Neural progenitor cell (in vitro differentiated cells): ENCODE results near the gene NRCAM. TPM values are rescaled to one million over a fixed set of nuclear protein-coding genes. Genes with fewer than 3 reads are reported as not detected.
A peak's percentile ranks its signal among the peaks of the same experiment; 100 is the strongest.

Source experiments
- DNase-seq: peaks from one replicate; pipeline ENCODE4 v3.0.0-alpha.2; 2016; ENCODE audit warnings: low spot score
- H2AFZ ChIP-seq: fragments of 200-600 bp; sonication (generic); replicated peaks from 2 replicates; pipeline ENCODE4 v1.6.1; 2016; ENCODE audit warnings: antibody characterized with exemption
- H3F3A ChIP-seq: fragments of 200-600 bp; sonication (generic); 2 replicates; pipeline ENCODE4 v1.6.1; 2016; ENCODE audit warnings: antibody characterized with exemption, low read depth
- H3K27ac ChIP-seq: fragments of 200-600 bp; sonication (generic); 2 replicates; pipeline ENCODE4 v1.5.1; 2016; ENCODE audit warnings: mild to moderate bottlenecking
- H3K27me3 ChIP-seq: fragments of 200-600 bp; sonication (generic); 2 replicates; pipeline ENCODE4 v1.6.1; 2016; ENCODE audit warnings: mild to moderate bottlenecking, moderate library complexity
- H3K36me3 ChIP-seq: fragments of 200-600 bp; sonication (generic); 2 replicates; pipeline ENCODE4 v1.5.1; 2016
- H3K4me1 ChIP-seq: fragments of 200-600 bp; sonication (generic); 2 replicates; pipeline ENCODE4 v1.6.1; 2016; ENCODE audit warnings: mixed run types
- H3K4me2 ChIP-seq: fragments of 200-600 bp; sonication (generic); 2 replicates; pipeline ENCODE4 v1.6.1; 2016
- H3K4me3 ChIP-seq: fragments of 200-600 bp; sonication (generic); 2 replicates; pipeline ENCODE4 v1.5.1; 2016
- H3K79me2 ChIP-seq: fragments of 200-600 bp; sonication (generic); 2 replicates; pipeline ENCODE4 v1.6.1; 2016; ENCODE audit warnings: low read depth
- H3K9ac ChIP-seq: fragments of 200-600 bp; sonication (generic); 2 replicates; pipeline ENCODE4 v1.6.1; 2016
- H3K9me3 ChIP-seq: fragments of 200-600 bp; sonication (generic); 2 replicates; pipeline ENCODE4 v1.5.1; 2016; ENCODE audit warnings: low read depth
- H4K20me1 ChIP-seq: fragments of 200-600 bp; sonication (generic); 2 replicates; pipeline ENCODE4 v1.6.1; 2016; ENCODE audit warnings: low read depth
- H3K27ac Mint-ChIP-seq: 3 replicates; pipeline ENCODE4 v1.8.0; 2021; ENCODE audit warnings: mixed read lengths
- H3K27me3 Mint-ChIP-seq: 2 replicates; pipeline ENCODE4 v1.8.0; 2022; ENCODE audit warnings: low read depth, mild to moderate bottlenecking, inconsistent platforms, moderate library complexity, mixed read lengths; ENCODE audit not compliant: insufficient read depth
- H3K36me3 Mint-ChIP-seq: 3 replicates; pipeline ENCODE4 v1.8.0; 2021; ENCODE audit warnings: mixed read lengths
- H3K4me1 Mint-ChIP-seq: 3 replicates; pipeline ENCODE4 v1.8.0; 2021; ENCODE audit warnings: mixed read lengths
- H3K4me3 Mint-ChIP-seq: 3 replicates; pipeline ENCODE4 v1.8.0; 2021; ENCODE audit warnings: mild to moderate bottlenecking, moderate library complexity, mixed read lengths
- H3K9me3 Mint-ChIP-seq: 3 replicates; pipeline ENCODE4 v1.8.0; 2020; ENCODE audit warnings: mixed read lengths
- EZH2 ChIP-seq: fragments of 200-600 bp; sonication (generic); IDR thresholded peaks from 2 replicates; pipeline ENCODE4 v1.6.1; 2017; ENCODE audit warnings: antibody characterized with exemption, mild to moderate bottlenecking, moderate library complexity
- EZH2phosphoT487 ChIP-seq: fragments of 200-600 bp; sonication (generic); IDR thresholded peaks from 2 replicates; pipeline ENCODE4 v1.6.1; 2017; ENCODE audit warnings: antibody characterized with exemption
- total RNA-seq: library from RNA; depleted of rRNA; stranded (reverse); fragments of >200 nt; gene quantifications from 2 replicates; pipeline ENCODE4 v1.2.3, GENCODE V29; 2015; ENCODE audit warnings: low replicate concordance
- TF ChIP-seq, protein P1 (sequence below): fragments of 200-600 bp; sonication (generic); IDR thresholded peaks from 2 replicates; pipeline ENCODE4 v1.5.1; 2017; ENCODE audit warnings: antibody characterized with exemption, mild to moderate bottlenecking

The NRCAM gene
- total RNA-seq, 1 donor from 2014 or later, result 104 TPM

DNA sequence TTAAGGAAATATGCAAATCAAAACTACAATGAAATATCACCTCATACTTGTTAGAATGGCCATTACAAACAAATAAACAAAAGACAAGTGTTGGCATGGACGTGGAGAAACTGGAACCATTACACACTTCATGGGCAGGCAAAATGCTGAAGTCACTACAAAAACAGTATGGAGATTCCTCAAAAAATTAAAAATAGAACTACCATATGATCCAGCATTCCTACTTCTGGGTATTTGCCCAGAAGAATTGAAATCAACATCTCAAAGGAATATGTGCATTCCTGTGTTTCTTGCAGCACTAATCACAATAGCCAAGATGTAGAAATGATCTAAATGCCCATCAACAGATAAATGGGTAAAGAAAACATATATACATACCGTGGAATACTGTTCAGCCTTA lies 83.6 kb downstream of the NRCAM start:
- H3K4me3 ChIP-seq, result no peak overlapping the region
- peaks cover 8% of the 10 kb centered on the region for H3K4me1 Mint-ChIP-seq
- no peak for TF ChIP-seq EZH2phosphoT487
- TF ChIP-seq, protein P1, sequence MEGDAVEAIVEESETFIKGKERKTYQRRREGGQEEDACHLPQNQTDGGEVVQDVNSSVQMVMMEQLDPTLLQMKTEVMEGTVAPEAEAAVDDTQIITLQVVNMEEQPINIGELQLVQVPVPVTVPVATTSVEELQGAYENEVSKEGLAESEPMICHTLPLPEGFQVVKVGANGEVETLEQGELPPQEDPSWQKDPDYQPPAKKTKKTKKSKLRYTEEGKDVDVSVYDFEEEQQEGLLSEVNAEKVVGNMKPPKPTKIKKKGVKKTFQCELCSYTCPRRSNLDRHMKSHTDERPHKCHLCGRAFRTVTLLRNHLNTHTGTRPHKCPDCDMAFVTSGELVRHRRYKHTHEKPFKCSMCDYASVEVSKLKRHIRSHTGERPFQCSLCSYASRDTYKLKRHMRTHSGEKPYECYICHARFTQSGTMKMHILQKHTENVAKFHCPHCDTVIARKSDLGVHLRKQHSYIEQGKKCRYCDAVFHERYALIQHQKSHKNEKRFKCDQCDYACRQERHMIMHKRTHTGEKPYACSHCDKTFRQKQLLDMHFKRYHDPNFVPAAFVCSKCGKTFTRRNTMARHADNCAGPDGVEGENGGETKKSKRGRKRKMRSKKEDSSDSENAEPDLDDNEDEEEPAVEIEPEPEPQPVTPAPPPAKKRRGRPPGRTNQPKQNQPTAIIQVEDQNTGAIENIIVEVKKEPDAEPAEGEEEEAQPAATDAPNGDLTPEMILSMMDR, result no peak
- no peak for TF ChIP-seq EZH2
- no peaks in the 10 kb centered on the region for H3F3A ChIP-seq
- no peak overlapping the region for H3K27ac Mint-ChIP-seq
- no peak overlapping the region for H3K27ac ChIP-seq
- no peaks in the 10 kb centered on the region for H3K79me2 ChIP-seq
- no peaks in the 10 kb centered on the region for H3K9me3 ChIP-seq
- H4K20me1 ChIP-seq, result no peaks in the 10 kb centered on the region
- DNase-seq, result no peak
- H3K4me2 ChIP-seq, result no peak overlapping the region
- peaks cover 1% of the 10 kb centered on the region for H3K36me3 Mint-ChIP-seq
- H3K27me3 ChIP-seq, result no peaks in the 10 kb centered on the region
- no peak overlapping the region for H3K4me3 Mint-ChIP-seq
- H3K27me3 Mint-ChIP-seq, result no peaks in the 10 kb centered on the region
- no peaks in the 10 kb centered on the region for H3K4me1 ChIP-seq
- no peak overlapping the region for H3K9ac ChIP-seq
- no peaks in the 10 kb centered on the region for H3K36me3 ChIP-seq
- peaks cover 7% of the 10 kb centered on the region for H3K9me3 Mint-ChIP-seq
- H2AFZ ChIP-seq, result no peak overlapping the region

DNA sequence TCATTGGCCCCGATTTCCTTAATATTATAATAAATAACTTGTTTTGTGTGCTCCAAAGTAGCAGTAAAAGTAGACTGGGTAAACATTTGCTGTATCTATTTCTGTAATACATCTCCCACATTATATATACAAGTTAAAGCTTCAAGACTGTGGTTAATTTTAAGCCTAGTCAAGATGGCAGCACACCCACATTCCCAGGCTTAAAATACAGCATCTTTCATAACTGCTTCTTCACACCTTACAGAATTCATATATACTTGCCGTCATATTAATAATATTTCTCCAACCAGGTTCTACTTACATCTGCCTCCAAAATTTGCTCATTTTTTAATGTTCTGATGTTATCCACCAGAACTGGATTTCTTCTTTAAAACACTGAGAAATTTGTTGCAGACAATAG lies 85.6 kb downstream of the NRCAM start:
- DNase-seq, result no peak
- Histone ChIP-seq H3K27ac (no peak overlapping the region), H4K20me1 (no peaks in the 10 kb centered on the region), H3K9me3 (no peaks in the 10 kb centered on the region), H2AFZ (no peak overlapping the region), H3K4me1 (no peaks in the 10 kb centered on the region), H3K79me2 (no peaks in the 10 kb centered on the region), H3K36me3 (no peaks in the 10 kb centered on the region), H3K27me3 (no peaks in the 10 kb centered on the region), H3K4me3 (no peak overlapping the region), H3F3A (no peaks in the 10 kb centered on the region), H3K4me2 (no peak overlapping the region), H3K9ac (no peak overlapping the region)
- Mint-ChIP-seq H3K4me3 (no peak overlapping the region), H3K27ac (no peak overlapping the region), H3K27me3 (no peaks in the 10 kb centered on the region), H3K36me3 (peaks cover 1% of the 10 kb centered on the region), H3K9me3 (peaks cover 7% of the 10 kb centered on the region), H3K4me1 (peaks cover 8% of the 10 kb centered on the region)
- TF ChIP-seq EZH2phosphoT487 (no peak), EZH2 (no peak)
- TF ChIP-seq, protein P1, result no peak

DNA sequence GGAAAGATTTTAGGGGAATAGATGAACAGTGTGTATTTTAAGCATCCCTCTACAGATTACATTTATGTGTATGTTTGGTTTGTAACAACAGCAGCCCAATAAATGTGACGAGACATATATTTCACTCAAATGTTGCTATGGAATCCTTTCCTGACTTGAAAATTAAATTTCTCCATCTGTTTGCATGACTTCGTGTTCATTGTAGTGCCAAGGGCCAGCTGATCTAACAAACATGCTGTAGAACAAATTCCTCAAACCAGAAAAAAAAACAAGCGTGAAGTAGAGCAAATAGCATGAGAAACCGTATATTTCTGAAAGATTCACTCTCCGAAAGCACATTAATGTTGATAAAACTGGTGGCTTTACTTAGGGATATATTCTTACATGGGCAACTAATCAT lies 87.8 kb downstream of the NRCAM start:
- Histone ChIP-seq H3K79me2 (no peaks in the 10 kb centered on the region), H3K4me1 (no peaks in the 10 kb centered on the region), H4K20me1 (no peaks in the 10 kb centered on the region), H3K36me3 (no peaks in the 10 kb centered on the region), H2AFZ (no peak overlapping the region), H3K9me3 (no peaks in the 10 kb centered on the region), H3F3A (no peaks in the 10 kb centered on the region), H3K27ac (no peak overlapping the region), H3K9ac (no peak overlapping the region), H3K4me2 (no peak overlapping the region), H3K27me3 (no peaks in the 10 kb centered on the region), H3K4me3 (no peak overlapping the region)
- H3K36me3 Mint-ChIP-seq, result peaks cover 1% of the 10 kb centered on the region
- no peak for TF ChIP-seq EZH2phosphoT487
- TF ChIP-seq, protein P1, result no peak
- TF ChIP-seq EZH2, result no peak
- H3K4me1 Mint-ChIP-seq, result peaks cover 4% of the 10 kb centered on the region
- peaks cover 7% of the 10 kb centered on the region for H3K9me3 Mint-ChIP-seq
- no peak overlapping the region for H3K4me3 Mint-ChIP-seq
- peak overlapping the region; percentile 6 for H3K27ac Mint-ChIP-seq
- DNase-seq, result no peak
- H3K27me3 Mint-ChIP-seq, result no peaks in the 10 kb centered on the region

DNA sequence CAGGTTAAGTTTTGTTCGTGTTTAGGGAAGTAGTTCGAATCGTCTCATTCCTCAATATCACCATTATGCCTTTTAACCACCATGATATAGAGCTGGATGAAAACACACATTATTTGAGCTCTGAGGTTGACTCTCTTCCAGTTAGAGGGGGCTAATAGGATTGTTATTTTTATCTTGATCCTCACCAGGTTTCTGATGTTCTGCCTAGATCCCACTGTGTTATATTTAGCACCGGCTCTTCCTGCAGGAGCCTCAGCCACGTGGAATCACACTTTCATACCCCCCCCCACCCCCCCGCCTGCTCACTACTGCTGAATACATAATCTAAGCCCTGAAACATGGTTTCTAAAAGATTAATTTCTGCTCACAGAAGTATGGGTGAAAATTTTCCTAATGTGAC lies 88.3 kb downstream of the NRCAM start:
- Histone ChIP-seq H4K20me1 (no peaks in the 10 kb centered on the region), H2AFZ (no peak overlapping the region), H3K9ac (no peak overlapping the region), H3K36me3 (no peaks in the 10 kb centered on the region), H3K4me1 (no peaks in the 10 kb centered on the region), H3K4me2 (no peak overlapping the region), H3K9me3 (no peaks in the 10 kb centered on the region), H3K27me3 (no peaks in the 10 kb centered on the region), H3K27ac (no peak overlapping the region), H3K4me3 (no peak overlapping the region), H3K79me2 (no peaks in the 10 kb centered on the region), H3F3A (no peaks in the 10 kb centered on the region)
- Mint-ChIP-seq H3K36me3 (peaks cover 1% of the 10 kb centered on the region), H3K27me3 (no peaks in the 10 kb centered on the region), H3K27ac (no peak overlapping the region), H3K4me3 (no peak overlapping the region), H3K4me1 (peaks cover 4% of the 10 kb centered on the region), H3K9me3 (peaks cover 10% of the 10 kb centered on the region)
- DNase-seq, result no peak
- no peak for TF ChIP-seq EZH2phosphoT487
- TF ChIP-seq, protein P1, result no peak
- no peak for TF ChIP-seq EZH2
